ENCODE results near the gene KRTAP5-3. TPM values are rescaled to one million over a fixed set of nuclear protein-coding genes. Genes with fewer than 3 reads are reported as not detected.
A peak's percentile ranks its signal among the peaks of the same experiment; 100 is the strongest.

Gene KRTAP5-3
- total RNA-seq, 1 donor from 2014 or later, result not detected

- no peaks in the 10 kb centered on the region for H3K9me3 ChIP-seq
- H3K4me3 ChIP-seq, result no peak overlapping the region
- TF ChIP-seq, protein P1, sequence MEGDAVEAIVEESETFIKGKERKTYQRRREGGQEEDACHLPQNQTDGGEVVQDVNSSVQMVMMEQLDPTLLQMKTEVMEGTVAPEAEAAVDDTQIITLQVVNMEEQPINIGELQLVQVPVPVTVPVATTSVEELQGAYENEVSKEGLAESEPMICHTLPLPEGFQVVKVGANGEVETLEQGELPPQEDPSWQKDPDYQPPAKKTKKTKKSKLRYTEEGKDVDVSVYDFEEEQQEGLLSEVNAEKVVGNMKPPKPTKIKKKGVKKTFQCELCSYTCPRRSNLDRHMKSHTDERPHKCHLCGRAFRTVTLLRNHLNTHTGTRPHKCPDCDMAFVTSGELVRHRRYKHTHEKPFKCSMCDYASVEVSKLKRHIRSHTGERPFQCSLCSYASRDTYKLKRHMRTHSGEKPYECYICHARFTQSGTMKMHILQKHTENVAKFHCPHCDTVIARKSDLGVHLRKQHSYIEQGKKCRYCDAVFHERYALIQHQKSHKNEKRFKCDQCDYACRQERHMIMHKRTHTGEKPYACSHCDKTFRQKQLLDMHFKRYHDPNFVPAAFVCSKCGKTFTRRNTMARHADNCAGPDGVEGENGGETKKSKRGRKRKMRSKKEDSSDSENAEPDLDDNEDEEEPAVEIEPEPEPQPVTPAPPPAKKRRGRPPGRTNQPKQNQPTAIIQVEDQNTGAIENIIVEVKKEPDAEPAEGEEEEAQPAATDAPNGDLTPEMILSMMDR (IDR thresholded peaks at IDR 0.05), result no peak
- H3K27ac ChIP-seq, result no peak overlapping the region
- peaks cover 25% of the 10 kb centered on the region for H3K27me3 ChIP-seq (ENCODE audit: low read depth)
- intact Hi-C loops (cut with DNase I), result no loop called here
- ATAC-seq (no peak), DNase-seq (no peak)
- peaks cover 7% of the 10 kb centered on the region for H3K4me1 ChIP-seq
- H3K36me3 ChIP-seq, result no peaks in the 10 kb centered on the region
These were observed 45.5 kb upstream of the KRTAP5-3 start for GRCh38 chr11:1653541-1654387.

GRCh38 chr11:1652771-1653540, 44.7 kb upstream of the KRTAP5-3 start:
- Histone ChIP-seq H3K27ac (no peak overlapping the region), H3K36me3 (no peaks in the 10 kb centered on the region), H3K9me3 (no peaks in the 10 kb centered on the region), H3K27me3 (ENCODE audit: low read depth) (peaks cover 31% of the 10 kb centered on the region), H3K4me1 (peaks cover 7% of the 10 kb centered on the region), H3K4me3 (no peak overlapping the region)
- DNase-seq (peak; percentile 87), ATAC-seq (peak; percentile 89 to 90)
- TF ChIP-seq, protein P1 (IDR thresholded peaks at IDR 0.05), result peak; percentile 99
- intact Hi-C loops (cut with DNase I), result no loop called here

DNA sequence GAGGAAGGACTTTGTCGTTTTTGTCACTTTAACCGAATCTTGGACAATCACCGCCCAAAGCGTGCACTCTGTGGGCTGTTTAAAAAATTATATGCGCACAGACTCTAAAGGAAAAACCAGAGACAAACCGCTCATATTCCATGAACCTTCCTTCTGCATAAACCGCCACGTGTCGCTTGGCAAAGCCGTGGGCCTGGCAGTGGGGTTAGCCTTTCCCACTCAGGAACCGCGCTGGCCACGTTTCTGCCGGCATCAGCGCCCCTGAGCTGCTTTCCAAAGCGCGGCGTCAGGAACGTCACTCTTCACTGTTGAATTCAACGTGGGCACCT, 44.1 kb upstream of the KRTAP5-3 start:
- H3K4me1 ChIP-seq, result peaks cover 7% of the 10 kb centered on the region
- no peaks in the 10 kb centered on the region for H3K9me3 ChIP-seq
- DNase-seq (no peak), ATAC-seq (peak in 1 of 2 donors; percentile 7)
- H3K27me3 ChIP-seq (ENCODE audit: low read depth), result peaks cover 31% of the 10 kb centered on the region
- no peak overlapping the region for H3K4me3 ChIP-seq
- intact Hi-C loops (cut with DNase I), result no loop called here
- H3K36me3 ChIP-seq, result no peaks in the 10 kb centered on the region
- TF ChIP-seq, protein P1 (IDR thresholded peaks at IDR 0.05), result no peak
- H3K27ac ChIP-seq, result no peak overlapping the region

GRCh38 chr11:1652026-1652425, 43.8 kb upstream of the KRTAP5-3 start:
- Histone ChIP-seq H3K4me1 (peaks cover 7% of the 10 kb centered on the region), H3K4me3 (no peak overlapping the region), H3K36me3 (no peaks in the 10 kb centered on the region), H3K27ac (no peak overlapping the region), H3K27me3 (ENCODE audit: low read depth) (peaks cover 31% of the 10 kb centered on the region), H3K9me3 (no peaks in the 10 kb centered on the region)
- peak in 1 of 2 donors; percentile 15 for ATAC-seq
- DNase-seq, result no peak
- intact Hi-C loops (cut with DNase I), result no loop called here
- TF ChIP-seq, protein P1 (IDR thresholded peaks at IDR 0.05), result no peak

GRCh38 chr11:1651411-1651980, 43.2 kb upstream of the KRTAP5-3 start:
- intact Hi-C loops (cut with DNase I), result no loop called here
- no peak for DNase-seq

More at GRCh38 chr11:1651411-1651980, 43.2 kb upstream of the KRTAP5-3 start:
- no peak overlapping the region for H3K4me3 ChIP-seq
- H3K27ac ChIP-seq, result no peak overlapping the region
- no peak for ATAC-seq
- no peaks in the 10 kb centered on the region for H3K36me3 ChIP-seq
- no peaks in the 10 kb centered on the region for H3K9me3 ChIP-seq
- TF ChIP-seq, protein P1 (IDR thresholded peaks at IDR 0.05), result no peak
- H3K4me1 ChIP-seq, result peaks cover 7% of the 10 kb centered on the region
- peaks cover 31% of the 10 kb centered on the region for H3K27me3 ChIP-seq (ENCODE audit: low read depth)

Measured in lower lobe of right lung (tissue), 2 donors.